ENCODE measurements around the gene FHIT. TPM values are rescaled to one million over a fixed set of nuclear protein-coding genes. Genes with fewer than 3 reads are reported as not detected.

Gene FHIT
- polyA plus RNA-seq, 1 of the 3 experiments (the other 2 are of a cell fraction): 0.41 TPM

DNA sequence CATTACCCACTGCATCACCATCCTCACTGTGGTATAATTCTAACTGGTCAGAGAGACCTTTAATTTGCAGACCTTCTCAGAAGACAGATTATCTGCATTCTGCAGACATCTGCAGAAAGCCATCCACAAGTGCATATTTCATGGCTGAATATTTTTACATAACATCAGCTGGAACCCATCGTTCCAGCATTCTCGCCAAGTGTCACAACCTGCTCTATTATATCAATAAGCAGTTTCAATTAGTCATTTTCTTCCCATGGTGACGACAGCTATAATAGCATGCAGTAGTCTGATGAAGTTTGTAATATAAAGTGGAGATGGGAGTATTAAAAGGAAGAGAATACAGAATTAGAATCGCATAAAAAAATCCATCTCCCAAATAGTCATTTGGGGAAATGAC lies 334.7 kb downstream of the FHIT start:
- 75% methylated on average over 4 of the region's 4 CpGs for WGBS (ENCODE audit: low lambda C conversion rate)
- Histone ChIP-seq H3K79me2 (ENCODE audit: insufficient read depth) (no peaks in the 10 kb centered on the region), H2AFZ (ENCODE audit: low read depth) (no peak overlapping the region), H3K9me2 (no peaks in the 10 kb centered on the region), H3K27me3 (ENCODE audit: insufficient read depth) (no peaks in the 10 kb centered on the region), H3F3A (replicated peaks; ENCODE audit: insufficient read depth) (no peaks in the 10 kb centered on the region), H3K4me1 (ENCODE audit: control insufficient read depth in 1 of 2, insufficient read depth in 2 of 2, low read depth in 1 of 2, low read length in 1 of 2) (no peaks in the 10 kb centered on the region; a peak in 2 of 4 replicates), H3K9me3 (no peaks in the 10 kb centered on the region), H3K4me3 (ENCODE audit: low read depth in 2 of 2, low read length in 1 of 2) (no peak overlapping the region), H3K4me2 (no peak overlapping the region), H3K9ac (no peak overlapping the region), H4K20me1 (ENCODE audit: insufficient read depth) (no peaks in the 10 kb centered on the region), H3K27ac (ENCODE audit: low read depth in 2 of 2, low read length in 1 of 2) (no peak overlapping the region), H3K36me3 (replicated peaks in 1 of 2; ENCODE audit: control insufficient read depth in 1 of 2, insufficient read depth in 2 of 2, low read length in 1 of 2) (no peaks in the 10 kb centered on the region)
- DNase-seq: no peak
- no peak for TF ChIP-seq FOXJ3 (CRISPR knock-in tag; IDR thresholded peaks at IDR 0.05)
- TF ChIP-seq TAF1 (IDR thresholded peaks at IDR 0.05; ENCODE audit: borderline replicate concordance, low read depth, low read length): no peak
- TF ChIP-seq, protein P1, sequence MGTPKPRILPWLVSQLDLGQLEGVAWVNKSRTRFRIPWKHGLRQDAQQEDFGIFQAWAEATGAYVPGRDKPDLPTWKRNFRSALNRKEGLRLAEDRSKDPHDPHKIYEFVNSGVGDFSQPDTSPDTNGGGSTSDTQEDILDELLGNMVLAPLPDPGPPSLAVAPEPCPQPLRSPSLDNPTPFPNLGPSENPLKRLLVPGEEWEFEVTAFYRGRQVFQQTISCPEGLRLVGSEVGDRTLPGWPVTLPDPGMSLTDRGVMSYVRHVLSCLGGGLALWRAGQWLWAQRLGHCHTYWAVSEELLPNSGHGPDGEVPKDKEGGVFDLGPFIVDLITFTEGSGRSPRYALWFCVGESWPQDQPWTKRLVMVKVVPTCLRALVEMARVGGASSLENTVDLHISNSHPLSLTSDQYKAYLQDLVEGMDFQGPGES (IDR thresholded peaks at IDR 0.05; ENCODE audit: low read depth, low read length): no peak
- TF ChIP-seq GATA2 (CRISPR knock-in tag; IDR thresholded peaks at IDR 0.05): no peak
- TF ChIP-seq POLR2AphosphoS5 (IDR thresholded peaks at IDR 0.05; ENCODE audit: low read depth, low read length): no peak
- TF ChIP-seq NFIC (IDR thresholded peaks at IDR 0.05; ENCODE audit: borderline replicate concordance): no peak
- TF ChIP-seq, protein P2, sequence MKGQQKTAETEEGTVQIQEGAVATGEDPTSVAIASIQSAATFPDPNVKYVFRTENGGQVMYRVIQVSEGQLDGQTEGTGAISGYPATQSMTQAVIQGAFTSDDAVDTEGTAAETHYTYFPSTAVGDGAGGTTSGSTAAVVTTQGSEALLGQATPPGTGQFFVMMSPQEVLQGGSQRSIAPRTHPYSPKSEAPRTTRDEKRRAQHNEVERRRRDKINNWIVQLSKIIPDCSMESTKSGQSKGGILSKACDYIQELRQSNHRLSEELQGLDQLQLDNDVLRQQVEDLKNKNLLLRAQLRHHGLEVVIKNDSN (IDR thresholded peaks at IDR 0.05; ENCODE audit: borderline replicate concordance, low read depth): no peak
- TF ChIP-seq, protein P3, sequence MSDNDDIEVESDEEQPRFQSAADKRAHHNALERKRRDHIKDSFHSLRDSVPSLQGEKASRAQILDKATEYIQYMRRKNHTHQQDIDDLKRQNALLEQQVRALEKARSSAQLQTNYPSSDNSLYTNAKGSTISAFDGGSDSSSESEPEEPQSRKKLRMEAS (IDR thresholded peaks at IDR 0.05; ENCODE audit: low read depth): no peak
- TF ChIP-seq JUND (IDR thresholded peaks at IDR 0.05): no peak
- TF ChIP-seq SIN3A (IDR thresholded peaks at IDR 0.05; ENCODE audit: borderline replicate concordance, low read depth, low read length): no peak
- TF ChIP-seq RFX5 (IDR thresholded peaks at IDR 0.05; ENCODE audit: low read length): no peak
- TF ChIP-seq FOSL2 (IDR thresholded peaks at IDR 0.05; ENCODE audit: borderline replicate concordance, low read depth): no peak
- TF ChIP-seq CHD2 (IDR thresholded peaks at IDR 0.05; ENCODE audit: low read length, partially characterized antibody): no peak
- TF ChIP-seq SMC3 (IDR thresholded peaks at IDR 0.05; ENCODE audit: low read depth, low read length): no peak
- TF ChIP-seq EP300 (IDR thresholded peaks at IDR 0.05; ENCODE audit: borderline replicate concordance in 1 of 2, low read depth in 1 of 2, low read length in 1 of 2): no peak
- TF ChIP-seq, protein P4, sequence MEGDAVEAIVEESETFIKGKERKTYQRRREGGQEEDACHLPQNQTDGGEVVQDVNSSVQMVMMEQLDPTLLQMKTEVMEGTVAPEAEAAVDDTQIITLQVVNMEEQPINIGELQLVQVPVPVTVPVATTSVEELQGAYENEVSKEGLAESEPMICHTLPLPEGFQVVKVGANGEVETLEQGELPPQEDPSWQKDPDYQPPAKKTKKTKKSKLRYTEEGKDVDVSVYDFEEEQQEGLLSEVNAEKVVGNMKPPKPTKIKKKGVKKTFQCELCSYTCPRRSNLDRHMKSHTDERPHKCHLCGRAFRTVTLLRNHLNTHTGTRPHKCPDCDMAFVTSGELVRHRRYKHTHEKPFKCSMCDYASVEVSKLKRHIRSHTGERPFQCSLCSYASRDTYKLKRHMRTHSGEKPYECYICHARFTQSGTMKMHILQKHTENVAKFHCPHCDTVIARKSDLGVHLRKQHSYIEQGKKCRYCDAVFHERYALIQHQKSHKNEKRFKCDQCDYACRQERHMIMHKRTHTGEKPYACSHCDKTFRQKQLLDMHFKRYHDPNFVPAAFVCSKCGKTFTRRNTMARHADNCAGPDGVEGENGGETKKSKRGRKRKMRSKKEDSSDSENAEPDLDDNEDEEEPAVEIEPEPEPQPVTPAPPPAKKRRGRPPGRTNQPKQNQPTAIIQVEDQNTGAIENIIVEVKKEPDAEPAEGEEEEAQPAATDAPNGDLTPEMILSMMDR (IDR thresholded peaks at IDR 0.05): no peak
- no peak for TF ChIP-seq TCF12 (IDR thresholded peaks at IDR 0.05)
- TF ChIP-seq, protein P5, sequence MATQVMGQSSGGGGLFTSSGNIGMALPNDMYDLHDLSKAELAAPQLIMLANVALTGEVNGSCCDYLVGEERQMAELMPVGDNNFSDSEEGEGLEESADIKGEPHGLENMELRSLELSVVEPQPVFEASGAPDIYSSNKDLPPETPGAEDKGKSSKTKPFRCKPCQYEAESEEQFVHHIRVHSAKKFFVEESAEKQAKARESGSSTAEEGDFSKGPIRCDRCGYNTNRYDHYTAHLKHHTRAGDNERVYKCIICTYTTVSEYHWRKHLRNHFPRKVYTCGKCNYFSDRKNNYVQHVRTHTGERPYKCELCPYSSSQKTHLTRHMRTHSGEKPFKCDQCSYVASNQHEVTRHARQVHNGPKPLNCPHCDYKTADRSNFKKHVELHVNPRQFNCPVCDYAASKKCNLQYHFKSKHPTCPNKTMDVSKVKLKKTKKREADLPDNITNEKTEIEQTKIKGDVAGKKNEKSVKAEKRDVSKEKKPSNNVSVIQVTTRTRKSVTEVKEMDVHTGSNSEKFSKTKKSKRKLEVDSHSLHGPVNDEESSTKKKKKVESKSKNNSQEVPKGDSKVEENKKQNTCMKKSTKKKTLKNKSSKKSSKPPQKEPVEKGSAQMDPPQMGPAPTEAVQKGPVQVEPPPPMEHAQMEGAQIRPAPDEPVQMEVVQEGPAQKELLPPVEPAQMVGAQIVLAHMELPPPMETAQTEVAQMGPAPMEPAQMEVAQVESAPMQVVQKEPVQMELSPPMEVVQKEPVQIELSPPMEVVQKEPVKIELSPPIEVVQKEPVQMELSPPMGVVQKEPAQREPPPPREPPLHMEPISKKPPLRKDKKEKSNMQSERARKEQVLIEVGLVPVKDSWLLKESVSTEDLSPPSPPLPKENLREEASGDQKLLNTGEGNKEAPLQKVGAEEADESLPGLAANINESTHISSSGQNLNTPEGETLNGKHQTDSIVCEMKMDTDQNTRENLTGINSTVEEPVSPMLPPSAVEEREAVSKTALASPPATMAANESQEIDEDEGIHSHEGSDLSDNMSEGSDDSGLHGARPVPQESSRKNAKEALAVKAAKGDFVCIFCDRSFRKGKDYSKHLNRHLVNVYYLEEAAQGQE (IDR thresholded peaks at IDR 0.05; ENCODE audit: low read depth, low read length): no peak
- TF ChIP-seq MXI1 (IDR thresholded peaks at IDR 0.05; ENCODE audit: low read depth, low read length): no peak
- no peak for TF ChIP-seq RXRA (IDR thresholded peaks at IDR 0.05; ENCODE audit: borderline replicate concordance, low read depth)
- ChIA-PET POLR2A (no interaction called here), CTCF (interaction anchor here (1.7 kb wide), 1 partner anchor 17 kb away, joined by 3 read pairs; no protein-coding TSS in a partner anchor)
